ENCODE data around the gene CLEC2L. TPM values are rescaled to one million over a fixed set of nuclear protein-coding genes. Genes with fewer than 3 reads are reported as not detected.

CLEC2L gene
- total RNA-seq, 1 donor from 2014 or later: not detected

- no peak for DNase-seq (ENCODE audit: extremely low read depth, low read depth, low spot score)
Observed at GRCh38 chr7:139522830-139523198, 671 bp upstream of the CLEC2L start.

DNA sequence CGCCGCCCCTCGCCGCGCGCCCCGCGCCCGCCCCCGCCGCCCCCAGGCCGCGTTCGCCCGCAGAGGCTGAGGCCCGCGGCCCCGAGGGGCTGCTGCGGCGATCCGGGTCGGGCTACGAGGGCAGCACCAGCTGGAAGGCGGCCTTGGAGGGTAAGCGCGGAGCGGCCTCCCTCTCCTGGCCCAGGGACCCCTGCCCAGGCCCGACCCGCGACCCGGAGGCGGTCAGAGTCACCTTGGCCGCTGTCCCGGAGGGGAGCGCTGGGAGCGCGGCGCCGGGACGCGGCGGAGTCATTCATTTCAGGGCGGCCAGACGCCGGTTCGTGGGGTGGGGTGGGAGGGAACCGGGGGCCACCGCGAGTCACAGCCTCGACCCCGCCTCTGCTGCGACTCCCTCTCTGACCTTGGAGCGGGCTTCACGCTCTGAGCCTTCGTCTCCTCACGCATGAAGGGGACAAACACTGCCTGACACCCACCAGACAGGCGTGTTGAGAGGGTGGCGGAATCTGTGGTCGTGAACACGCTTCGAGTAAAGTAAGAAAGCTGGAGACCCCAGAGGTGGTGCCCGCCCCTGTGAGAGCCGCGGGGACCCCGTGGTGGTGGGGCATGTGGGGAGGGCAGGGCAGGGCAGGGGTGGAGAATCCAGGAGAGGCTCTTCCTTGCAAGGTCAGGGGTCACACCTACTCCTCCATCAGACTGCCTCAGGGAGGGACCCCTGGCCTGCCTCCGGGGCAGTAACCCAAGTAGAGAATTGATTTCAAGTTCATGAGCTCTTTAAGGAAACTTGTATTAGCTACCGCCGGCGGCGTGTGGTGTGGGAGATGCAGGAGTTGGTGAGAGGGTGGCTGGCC, 707 bp downstream of the CLEC2L start:
- no peak for DNase-seq (ENCODE audit: extremely low read depth, low read depth, low spot score)

DNA sequence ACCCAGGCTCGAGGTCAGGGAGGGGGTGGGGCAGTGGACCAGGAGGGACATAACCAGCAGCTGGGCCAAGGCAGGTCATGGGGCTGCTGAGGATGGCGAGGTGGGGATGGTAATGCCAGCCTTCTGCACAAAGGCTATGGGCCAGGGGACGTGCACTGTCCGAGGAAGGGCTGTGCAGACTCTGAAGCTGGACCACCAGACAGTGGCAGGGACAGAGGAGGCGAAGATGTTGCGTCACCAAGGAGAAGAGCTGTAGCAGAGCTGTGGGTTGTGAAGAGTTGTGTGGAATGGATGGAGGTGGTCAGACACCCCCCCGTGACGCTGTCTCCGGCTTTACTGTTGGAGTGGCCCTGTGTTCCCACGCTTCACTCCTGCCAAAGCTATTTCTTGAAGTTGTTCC, 1.8 kb downstream of the CLEC2L start:
- no peak for DNase-seq (ENCODE audit: extremely low read depth, low read depth, low spot score)

DNA sequence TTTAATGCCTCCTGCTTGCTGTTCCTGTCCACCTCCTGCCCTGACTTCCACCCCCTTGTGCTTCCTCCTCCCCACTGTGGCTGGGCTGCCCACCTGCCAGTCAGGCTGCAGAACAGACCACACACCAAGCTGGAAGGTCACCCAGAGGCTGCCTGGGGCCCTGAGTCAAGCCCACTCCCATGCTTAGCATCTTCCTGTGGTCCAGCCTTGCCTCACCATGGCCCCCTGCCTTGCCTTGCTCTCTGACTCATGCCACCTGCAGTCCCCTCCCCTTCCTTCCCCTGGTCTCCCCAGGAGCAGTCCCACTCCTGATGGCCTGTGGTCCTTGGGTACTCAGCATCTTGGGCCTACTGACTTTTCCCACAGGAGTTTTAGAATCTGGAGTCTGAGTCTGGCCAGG, 2.3 kb downstream of the CLEC2L start:
- no peak for DNase-seq (ENCODE audit: extremely low read depth, low read depth, low spot score)

DNA sequence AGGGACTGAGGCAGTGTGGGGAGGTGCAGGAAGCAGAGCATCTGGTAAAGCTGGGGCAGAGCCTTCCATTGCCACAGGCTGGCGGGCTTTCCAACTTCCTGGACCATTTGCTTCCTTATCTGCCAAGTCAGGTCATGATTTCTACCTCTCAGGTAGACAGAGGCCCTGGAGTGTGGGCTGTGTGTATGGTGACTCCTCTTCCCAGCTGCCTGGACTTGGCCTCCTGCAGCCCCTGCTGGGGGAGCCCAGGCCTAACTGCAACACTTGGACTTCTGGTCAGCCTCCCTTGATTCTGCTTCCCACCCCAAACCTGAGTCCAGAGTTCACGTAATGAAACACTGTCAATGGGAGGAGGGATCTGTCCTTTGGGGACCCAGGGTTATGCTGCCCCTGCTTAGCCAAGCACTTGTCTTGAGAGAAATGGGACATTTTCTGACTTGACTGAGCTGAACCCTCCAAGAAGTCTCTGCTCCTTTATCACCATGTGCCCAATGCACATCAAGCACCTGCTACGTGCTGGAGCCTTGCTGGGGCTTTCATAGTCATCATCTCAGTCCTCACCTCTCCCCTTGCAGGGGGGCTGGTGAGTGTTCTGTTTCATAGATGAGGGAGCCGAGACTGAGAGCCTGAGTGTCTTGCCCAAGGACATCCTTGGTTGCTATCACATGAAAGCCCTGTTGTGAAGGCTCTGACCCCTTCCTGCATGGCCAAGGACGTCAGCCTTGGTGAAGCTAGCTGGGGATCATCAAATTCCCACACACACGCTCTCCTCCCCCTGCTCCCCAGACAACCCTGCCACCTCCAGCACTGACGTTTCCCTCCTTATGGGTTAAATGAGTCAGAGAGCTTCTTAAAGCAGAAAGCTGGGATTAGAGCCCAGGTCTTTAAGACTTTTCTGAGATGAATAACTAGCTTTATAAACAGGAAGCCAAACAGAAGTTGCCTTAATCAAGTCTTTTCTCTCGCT, 3.4 kb downstream of the CLEC2L start:
- no peak for DNase-seq (ENCODE audit: extremely low read depth, low read depth, low spot score)

- no peak for DNase-seq (ENCODE audit: extremely low read depth, low read depth, low spot score)
Observed at GRCh38 chr7:139531094-139531493, 7.6 kb downstream of the CLEC2L start.

DNA sequence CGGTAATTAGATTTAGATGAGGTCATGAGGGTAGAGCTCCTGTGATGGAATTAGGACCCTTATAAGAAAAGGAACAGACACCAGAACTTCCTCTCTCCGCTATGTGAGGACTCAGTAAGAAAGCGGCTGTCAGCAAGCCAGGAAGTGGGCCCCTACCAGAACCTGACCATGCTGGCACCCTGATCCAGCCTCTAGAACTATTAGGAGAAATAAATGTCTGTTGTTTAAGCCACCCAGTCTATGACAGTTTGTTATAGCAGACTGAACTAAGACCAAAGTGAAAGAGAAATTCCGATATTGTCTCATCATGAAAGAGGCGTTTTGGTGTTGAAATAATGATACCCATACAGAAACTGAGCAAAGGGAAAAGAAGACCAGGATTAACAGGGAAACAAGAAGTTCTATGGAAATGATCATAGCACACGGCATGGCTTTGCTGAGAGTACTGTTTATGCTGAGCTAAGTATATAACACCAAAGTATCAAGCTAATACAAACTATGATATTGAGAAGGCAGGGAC, 9.2 kb downstream of the CLEC2L start:
- DNase-seq (ENCODE audit: extremely low read depth, low read depth, low spot score): no peak

DNA sequence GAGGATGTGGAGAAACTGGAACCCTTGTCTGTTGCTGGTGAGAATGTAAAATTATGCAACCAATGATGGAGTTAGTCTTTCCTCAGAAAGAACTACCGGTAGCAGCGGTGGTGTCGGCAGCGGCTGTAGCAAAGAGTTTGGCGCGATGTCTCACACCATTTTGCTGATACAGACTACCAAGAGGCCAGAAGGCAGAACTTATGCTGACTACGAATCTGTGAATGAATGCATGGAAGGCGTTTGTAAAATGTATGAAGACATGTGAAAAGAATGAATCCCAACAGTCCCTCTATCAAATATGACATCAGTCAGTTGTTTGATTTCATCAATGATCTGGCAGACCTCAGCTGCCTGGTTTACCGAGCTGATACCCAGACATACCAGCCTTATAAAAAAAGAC, 10.6 kb downstream of the CLEC2L start:
- DNase-seq (ENCODE audit: extremely low read depth, low read depth, low spot score): no peak

DNA sequence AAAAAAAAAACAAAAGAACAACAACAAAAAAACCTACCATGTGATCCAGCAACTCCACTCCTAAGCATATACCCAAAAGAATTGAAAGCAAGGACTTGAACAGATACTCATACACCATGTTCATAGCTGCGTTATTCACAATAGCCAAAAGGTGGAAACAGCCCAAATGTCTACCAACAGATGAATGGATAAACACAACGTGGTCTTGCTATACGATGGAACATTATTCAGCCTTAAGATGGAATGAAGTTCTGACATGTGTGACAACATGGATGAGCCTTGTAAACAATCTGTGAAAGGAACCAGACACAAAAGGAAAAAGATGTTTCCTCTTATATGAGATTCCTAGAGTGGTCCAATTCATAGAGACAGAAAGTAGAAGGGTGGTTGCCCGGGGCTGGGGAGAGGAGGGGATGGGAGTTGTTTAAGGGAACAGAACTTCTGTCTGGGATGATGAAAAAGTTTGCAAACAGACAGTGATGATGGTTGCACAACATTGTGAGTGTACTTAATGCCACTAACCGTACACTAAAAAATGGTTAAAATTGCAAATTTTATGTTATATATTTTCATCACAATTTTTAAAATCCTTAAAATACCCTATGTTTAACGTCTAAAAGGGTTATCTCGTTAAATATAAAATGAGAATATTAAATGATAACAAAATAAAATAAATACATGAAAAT, 11.6 kb downstream of the CLEC2L start:
- no peak for DNase-seq (ENCODE audit: extremely low read depth, low read depth, low spot score)

DNA sequence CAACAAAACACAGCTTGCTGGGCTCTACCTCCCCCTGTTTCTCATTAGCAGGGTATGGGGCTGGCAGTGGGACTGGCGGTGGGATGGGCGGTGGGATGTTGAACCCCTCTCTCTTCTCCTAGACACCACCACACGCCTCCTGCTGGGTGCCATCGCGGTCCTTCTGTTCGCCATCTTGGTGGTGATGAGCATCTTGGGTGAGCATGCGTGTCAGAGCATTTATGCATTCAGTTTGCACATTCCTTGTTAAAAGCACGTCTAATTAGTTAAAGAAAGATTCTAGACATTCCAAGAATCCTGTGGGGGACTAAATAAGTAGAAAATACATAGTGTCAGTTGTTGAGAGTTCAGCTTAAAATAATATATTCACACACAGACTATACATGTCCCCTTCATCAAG, 12.7 kb downstream of the CLEC2L start:
- DNase-seq (ENCODE audit: extremely low read depth, low read depth, low spot score): no peak

DNA sequence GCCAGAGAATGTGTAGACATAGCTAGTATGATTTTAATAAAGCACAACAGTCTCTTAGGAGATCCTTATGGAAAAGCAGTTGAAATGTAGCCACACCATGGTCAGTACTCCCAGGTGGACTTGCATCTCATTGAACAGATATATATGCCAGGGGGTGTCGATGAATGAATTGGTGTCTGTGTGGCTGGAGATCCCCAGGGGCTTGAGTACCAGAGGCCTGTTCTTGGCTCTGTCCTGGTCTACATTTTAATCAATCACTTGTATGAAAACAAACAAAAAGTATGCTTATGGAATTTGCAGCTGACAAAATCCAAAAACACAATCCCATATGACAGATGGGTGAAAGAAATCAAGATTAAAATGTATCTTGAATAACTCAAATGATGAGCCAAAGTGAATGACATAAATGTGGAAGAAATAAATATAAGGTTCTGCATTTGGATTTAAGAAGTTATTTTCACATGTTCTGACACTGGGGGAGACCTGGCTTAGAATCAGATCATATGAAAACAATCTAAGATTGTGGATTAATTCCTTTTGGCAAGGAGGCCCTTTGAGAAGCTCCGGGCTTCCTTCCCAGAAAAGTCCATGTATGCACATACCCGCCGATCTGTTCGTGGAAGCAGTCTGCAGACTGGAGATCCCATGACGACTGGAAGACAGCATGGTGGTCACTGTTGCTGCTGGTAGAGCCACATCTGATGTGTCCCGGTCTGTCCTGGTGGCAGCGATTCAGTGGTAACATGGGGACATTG, 15.6 kb downstream of the CLEC2L start:
- DNase-seq (ENCODE audit: extremely low read depth, low read depth, low spot score): no peak

- no peak for DNase-seq (ENCODE audit: extremely low read depth, low read depth, low spot score)
Observed at GRCh38 chr7:139540203-139540602, 16.7 kb downstream of the CLEC2L start.

DNA sequence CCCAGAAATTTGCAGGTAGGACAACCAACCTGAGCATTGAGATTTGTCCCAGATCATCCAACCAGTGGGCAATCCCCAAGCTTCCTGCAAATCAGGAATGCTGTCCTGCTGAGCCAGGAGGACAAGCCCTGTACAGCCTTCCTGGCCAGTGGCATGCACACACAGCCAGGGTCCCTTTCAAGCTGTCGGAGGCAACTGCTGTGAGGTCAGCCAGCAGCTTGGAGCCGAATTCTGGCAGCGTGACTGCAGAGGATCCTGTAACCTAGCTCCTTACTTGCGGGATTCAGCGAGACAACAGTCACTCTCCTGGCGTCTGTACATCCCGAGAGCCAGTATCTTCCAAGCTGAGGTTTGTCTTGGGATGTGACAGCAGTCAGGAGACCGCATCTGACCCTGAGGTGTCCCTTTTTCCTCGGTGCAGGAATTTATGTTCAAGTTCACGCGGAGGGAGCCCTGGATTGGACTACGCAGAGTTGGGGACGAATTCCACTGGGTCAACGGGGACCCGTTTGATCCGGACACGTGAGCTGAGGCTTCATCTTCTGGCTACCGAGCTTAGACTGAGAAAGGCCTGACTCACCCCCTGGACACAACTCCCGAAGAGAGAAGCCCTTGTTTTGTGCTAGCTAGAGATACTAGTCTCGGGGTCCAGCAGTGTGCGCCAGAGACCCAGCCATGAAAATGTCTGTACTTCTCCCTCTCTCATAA, 18.3 kb downstream of the CLEC2L start:
- no peak for DNase-seq (ENCODE audit: extremely low read depth, low read depth, low spot score)

DNA sequence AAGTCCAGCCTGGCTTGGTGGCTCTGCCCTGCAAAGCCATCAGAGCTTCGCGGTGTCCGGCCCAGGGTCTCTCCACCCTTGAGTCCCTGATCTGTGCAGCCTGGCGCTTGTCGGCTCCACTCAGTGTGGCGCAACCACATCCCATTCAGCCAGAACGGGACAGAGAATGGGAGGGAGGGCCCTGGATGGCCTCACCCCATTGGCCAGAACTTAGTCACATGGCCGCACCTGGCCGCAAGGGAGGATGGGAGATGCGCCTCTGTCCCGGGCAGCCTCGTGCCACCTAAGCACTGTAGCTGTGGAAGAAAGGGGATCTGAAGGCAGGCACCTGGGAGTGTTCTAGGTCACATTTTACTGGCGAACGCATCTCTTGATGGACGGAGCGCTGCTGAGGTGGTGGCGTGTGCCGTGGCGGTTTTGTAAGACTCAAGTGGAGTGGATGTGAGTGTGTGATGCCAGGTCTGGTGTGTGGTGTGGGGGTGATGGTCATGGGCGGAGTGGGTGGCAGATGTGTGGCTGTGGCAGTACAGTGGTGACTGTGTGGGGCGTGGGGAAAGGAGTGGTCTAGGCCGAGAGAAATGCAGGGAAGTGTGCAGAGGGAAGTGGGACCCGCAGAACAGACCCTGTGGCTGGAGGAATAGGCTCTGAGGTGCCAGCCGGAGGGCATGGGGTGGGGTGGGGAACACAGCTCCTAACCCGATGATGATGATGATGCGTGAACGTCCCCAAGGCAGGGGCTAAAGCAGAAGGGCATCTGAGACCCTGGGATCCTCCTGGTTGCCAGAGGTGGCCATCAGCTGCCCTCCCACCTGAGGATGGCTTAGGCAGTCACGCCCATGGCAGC, 19.0 kb downstream of the CLEC2L start:
- DNase-seq (ENCODE audit: extremely low read depth, low read depth, low spot score): no peak

GRCh38 chr7:139543801-139544603, 20.5 kb downstream of the CLEC2L start:
- DNase-seq (ENCODE audit: extremely low read depth, low read depth, low spot score): no peak

- no peak for DNase-seq (ENCODE audit: extremely low read depth, low read depth, low spot score)
Observed at GRCh38 chr7:139544645-139545044, 21.2 kb downstream of the CLEC2L start.

GRCh38 chr7:139548302-139549028, 25.0 kb downstream of the CLEC2L start:
- DNase-seq (ENCODE audit: extremely low read depth, low read depth, low spot score): no peak

Data from glomerular endothelial cell (primary cell).